B cell (primary cell): ENCODE data around the gene BTBD6. TPM values are rescaled to one million over a fixed set of nuclear protein-coding genes. Genes with fewer than 3 reads are reported as not detected.

ENCODE experiments used
- ATAC-seq: fragments of 200-7000 bp; cut with Tn5 transposase; one replicate; pipeline ENCODE4 v1.10.0; 2021; ENCODE audit warnings: low read depth, mild to moderate bottlenecking, moderate number of reproducible peaks, moderate library complexity
- CTCF ChIA-PET: fragments of 350-600 bp; sonication (Branson Sonifier 250); formaldehyde crosslinking; loops from one replicate; lab custom pipeline; 2021; ENCODE audit warnings: antibody characterized with exemption, inconsistent platforms; lab: Charles Lee
- POLR2A ChIA-PET: fragments of 350-600 bp; sonication (Branson Sonifier 250); formaldehyde crosslinking; loops from one replicate; lab custom pipeline; 2021; ENCODE audit warnings: antibody characterized with exemption; lab: Charles Lee
- DNase-seq: peaks from one replicate; pipeline ENCODE4 v3.0.0; 2013
- H2AFZ ChIP-seq: 2 replicates; pipeline ENCODE4 v1.6.1; 2012; ENCODE audit warnings: mild to moderate bottlenecking, low read depth, low read length; ENCODE audit not compliant: insufficient read depth, poor library complexity, severe bottlenecking
- H3K27ac ChIP-seq, 2 donors: 1 replicate in 1 of 2; 2 replicates in 1 of 2; pipeline ENCODE4 v1.5.1; 2012 to 2013; ENCODE audit warnings: low read length in 2 of 2, mild to moderate bottlenecking in 2 of 2, moderate library complexity in 1 of 2
- H3K27me3 ChIP-seq, 4 experiments: fragments of 200-600 bp in 1 of 4; sonication (generic) in 1 of 4; replicated peaks in 1 of 4; 1 replicate in 2 of 4; 2 replicates in 2 of 4; pipeline versions ENCODE4 v1.6.1 to v1.7.0; 2013 to 2016; ENCODE audit warnings: low read length in 3 of 4, mild to moderate bottlenecking in 2 of 4, mixed read lengths in 1 of 4, moderate library complexity in 1 of 4; ENCODE audit not compliant: insufficient read depth in 4 of 4, control insufficient read depth in 3 of 4; ENCODE audit errors: control extremely low read depth in 1 of 4
- H3K36me3 ChIP-seq, 2 experiments: replicated peaks in 1 of 2; 1 replicate in 1 of 2; 2 replicates in 1 of 2; pipeline versions ENCODE4 v1.6.1 to v1.7.1; 2013; ENCODE audit warnings: low read length in 1 of 2; ENCODE audit not compliant: insufficient read depth in 2 of 2, control insufficient read depth in 1 of 2; ENCODE audit errors: control extremely low read depth in 1 of 2, extremely low read depth in 1 of 2
- H3K4me1 ChIP-seq, 2 donors: fragments of 200-600 bp in 1 of 2; sonication (generic) in 1 of 2; 1 replicate in 1 of 2; 2 replicates in 1 of 2; pipeline versions ENCODE4 v1.5.1 to v1.6.1; 2013 to 2017; ENCODE audit warnings: low read length in 2 of 2; ENCODE audit not compliant: control insufficient read depth in 2 of 2, insufficient read depth in 2 of 2
- H3K4me2 ChIP-seq: replicated peaks from 2 replicates; pipeline ENCODE3; 2012; ENCODE audit warnings: mild to moderate bottlenecking, low read depth, low read length; ENCODE audit not compliant: poor library complexity, severe bottlenecking
- H3K4me3 ChIP-seq, 5 experiments: fragments of 200-600 bp in 1 of 5; sonication (generic) in 1 of 5; 1 replicate in 3 of 5; 2 replicates in 2 of 5; pipeline versions ENCODE4 v1.5.1 to v1.7.0; 2011 to 2016; ENCODE audit warnings: low read length in 4 of 5, mild to moderate bottlenecking in 4 of 5, low read depth in 2 of 5, control low read depth in 1 of 5, moderate library complexity in 1 of 5; ENCODE audit not compliant: insufficient read depth in 1 of 5; ENCODE audit errors: control extremely low read depth in 1 of 5, extremely low read depth in 1 of 5
- H3K79me2 ChIP-seq: fragments of 200-600 bp; sonication (generic); one replicate; pipeline ENCODE4 v1.6.0; 2016; ENCODE audit warnings: low read length; ENCODE audit not compliant: control insufficient read depth, insufficient read depth
- H3K9ac ChIP-seq: fragments of 200-600 bp; sonication (generic); 2 replicates; pipeline ENCODE4 v1.6.1; 2017; ENCODE audit warnings: mild to moderate bottlenecking, low read length, moderate library complexity
- H3K9me3 ChIP-seq, 3 donors: one replicate each; pipeline versions ENCODE4 v1.6.1 to v1.7.1; 2013; ENCODE audit warnings: low read length in 2 of 3; ENCODE audit not compliant: control insufficient read depth in 2 of 3, insufficient read depth in 1 of 3; ENCODE audit errors: control extremely low read depth in 1 of 3
- H4K20me1 ChIP-seq: 2 replicates; pipeline ENCODE4 v1.6.0; 2012; ENCODE audit warnings: mild to moderate bottlenecking, low read length; ENCODE audit not compliant: insufficient read depth, control insufficient read depth, poor library complexity, severe bottlenecking
- H3K27ac Mint-ChIP-seq: one replicate; pipeline ENCODE4 v1.8.0; 2021; ENCODE audit warnings: mixed read lengths
- H3K27me3 Mint-ChIP-seq: one replicate; pipeline ENCODE4 v1.8.0; 2021; ENCODE audit warnings: mixed read lengths
- H3K4me1 Mint-ChIP-seq: one replicate; pipeline ENCODE4 v1.8.0; 2021; ENCODE audit warnings: mixed read lengths
- H3K4me3 Mint-ChIP-seq: one replicate; pipeline ENCODE4 v1.8.0; 2021; ENCODE audit warnings: mixed read lengths
- H3K9me3 Mint-ChIP-seq: one replicate; pipeline ENCODE4 v1.8.0; 2022; ENCODE audit warnings: mixed read lengths; ENCODE audit not compliant: insufficient read depth
- CTCF ChIP-seq: fragments of 200-600 bp; IDR thresholded peaks from one replicate; pipeline ENCODE4 v1.8.0; 2022; ENCODE audit warnings: antibody characterized with exemption, mild to moderate bottlenecking
- EZH2 ChIP-seq: IDR thresholded peaks from 2 replicates; pipeline ENCODE4 v1.6.1; 2012; ENCODE audit warnings: borderline replicate concordance, low read depth, mild to moderate bottlenecking, moderate library complexity, low read length; ENCODE audit not compliant: insufficient read depth, poor library complexity, severe bottlenecking
- WGBS: methylation state at CpG from one replicate; pipeline ENCODE4 v1.1.5; 2013; ENCODE audit warnings: missing lambda C conversion rate; ENCODE audit not compliant: insufficient coverage; 5-methylcytosine and 5-hydroxymethylcytosine counted together
- intact Hi-C: fragments of 100-400 bp; cut with micrococcal nuclease; formaldehyde crosslinking; loops from one replicate; pipeline ENCODE4 v1.10.0; 2022
- polyA plus RNA-seq: library from polyadenylated mRNA; depleted of rRNA; stranded (reverse); fragments of >200 nt; gene quantifications from 2 replicates; pipeline ENCODE4 v1.2.3, GENCODE V29; 2012
- total RNA-seq, 2 donors: library from RNA; stranded (reverse); fragments of 120-200 nt in 1 of 2; gene quantifications; 1 replicate in 1 of 2; 2 replicates in 1 of 2; pipeline versions ENCODE4 v1.2.3 to v1.2.4, GENCODE V29; 2013 to 2022

BTBD6 gene
- total and polyA plus RNA-seq, 2 donors (not counting 1 experiment from before 2014, with no cell fraction given): 33.4 to 36.1 TPM

GRCh38 chr14:105255021-105255507 lies 6.7 kb downstream of the BTBD6 start:
- Histone ChIP-seq H3K9me3 (no peaks in the 10 kb centered on the region), H3K9ac (no peak overlapping the region), H3K79me2 (peaks cover 28% of the 10 kb centered on the region), H2AFZ (no peak overlapping the region), H3K4me3 (no peak overlapping the region), H4K20me1 (peaks cover 10% of the 10 kb centered on the region), H3K36me3 (peaks cover 0 to 8% of the 10 kb centered on the region in 2 experiments), H3K27ac (no peak overlapping the region), H3K27me3 (no peaks in the 10 kb centered on the region), H3K4me2 (peak overlapping the region; percentile 36), H3K4me1 (peaks cover 5 to 18% of the 10 kb centered on the region in 2 donors)
- ATAC-seq: no peak
- H3K27me3 Mint-ChIP-seq: no peaks in the 10 kb centered on the region
- POLR2A ChIA-PET: no interaction called here
- no peaks in the 10 kb centered on the region for H3K9me3 Mint-ChIP-seq
- no peak overlapping the region for H3K4me3 Mint-ChIP-seq
- CTCF ChIA-PET: interaction anchor here (0.6 kb wide), 1 partner anchor 13 kb away, joined by 3 read pairs; no protein-coding TSS in a partner anchor
- TF ChIP-seq CTCF (no peak), EZH2 (no peak)
- peaks cover 22% of the 10 kb centered on the region for H3K4me1 Mint-ChIP-seq
- WGBS: 15% methylated on average over 6 of the region's 6 CpGs
- no peak overlapping the region for H3K27ac Mint-ChIP-seq
- no peak for DNase-seq
- intact Hi-C loops: no loop called here

GRCh38 chr14:105256292-105256960 lies 8.1 kb downstream of the BTBD6 start:
- 93% methylated on average over 14 of the region's 19 CpGs for WGBS
- Histone ChIP-seq H4K20me1 (peaks cover 10% of the 10 kb centered on the region), H3K4me3 (no peak overlapping the region), H3K9ac (no peak overlapping the region), H3K9me3 (no peaks in the 10 kb centered on the region), H3K79me2 (peaks cover 29% of the 10 kb centered on the region), H3K4me1 (peaks cover 5 to 18% of the 10 kb centered on the region in 2 donors), H3K4me2 (no peak overlapping the region), H3K27me3 (no peaks in the 10 kb centered on the region), H3K36me3 (peaks cover 0 to 2% of the 10 kb centered on the region in 2 experiments), H3K27ac (no peak overlapping the region), H2AFZ (no peak overlapping the region)
- ChIA-PET POLR2A (no interaction called here), CTCF (no interaction called here)
- no peak for ATAC-seq
- Mint-ChIP-seq H3K4me3 (no peak overlapping the region), H3K4me1 (peaks cover 16% of the 10 kb centered on the region), H3K9me3 (no peaks in the 10 kb centered on the region), H3K27me3 (no peaks in the 10 kb centered on the region), H3K27ac (no peak overlapping the region)
- no peak for DNase-seq
- intact Hi-C loops: no loop called here
- TF ChIP-seq EZH2 (no peak), CTCF (no peak)
